ENCODE data around the gene ABCA13. TPM values are rescaled to one million over a fixed set of nuclear protein-coding genes. Genes with fewer than 3 reads are reported as not detected.

Gene ABCA13
- polyA plus RNA-seq, 1 donor (not counting 4 experiments of a cell fraction or from before 2014, with no cell fraction given), result 0.76 TPM

GRCh38 chr7:48658138-48658537 lies 486.9 kb downstream of the ABCA13 start:
- DNase-seq (ENCODE audit: low read depth, low spot score), result no peak
- Histone ChIP-seq H2AFZ (ENCODE audit: control insufficient read depth, low read length) (no peak overlapping the region), H3K79me2 (ENCODE audit: control insufficient read depth, insufficient read depth, low read length) (no peaks in the 10 kb centered on the region), H3K27me3 (ENCODE audit: control insufficient read depth, extremely low read depth, insufficient read depth, low read length) (no peaks in the 10 kb centered on the region), H3K4me2 (ENCODE audit: control insufficient read depth, extremely low read depth, insufficient read depth, low read depth, low read length) (no peak overlapping the region), H4K20me1 (ENCODE audit: control insufficient read depth, extremely low read depth, insufficient read depth, low read length) (no peaks in the 10 kb centered on the region), H3K9me1 (ENCODE audit: control insufficient read depth, extremely low read depth, insufficient read depth, low read length) (no peaks in the 10 kb centered on the region), H3K4me3 (ENCODE audit: control insufficient read depth in 2 of 3, extremely low read depth in 1 of 3, insufficient read depth in 2 of 3, low read depth in 1 of 3, low read length in 3 of 3) (no peak overlapping the region), H3K4me1 (ENCODE audit: control insufficient read depth, extremely low read depth, insufficient read depth, low read length) (no peaks in the 10 kb centered on the region), H3K36me3 (ENCODE audit: control insufficient read depth in 2 of 2, extremely low read depth in 1 of 2, insufficient read depth in 2 of 2, low read length in 2 of 2) (no peaks in the 10 kb centered on the region), H3K27ac (ENCODE audit: control insufficient read depth, insufficient read depth, low read length) (no peak overlapping the region), H3K9ac (ENCODE audit: control insufficient read depth, extremely low read depth, insufficient read depth, low read length) (no peak overlapping the region), H3K9me3 (ENCODE audit: control insufficient read depth, low read depth, low read length) (no peaks in the 10 kb centered on the region)
- dilution Hi-C loops (cut with MboI; ENCODE audit: extremely low pct_ligation_motif_present, low sequenced_read_pairs), result no loop called here
- no peak for FAIRE-seq
- TF ChIP-seq EZH2 (IDR thresholded peaks at IDR 0.05; ENCODE audit: low read length), result no peak
- TF ChIP-seq, protein P1, sequence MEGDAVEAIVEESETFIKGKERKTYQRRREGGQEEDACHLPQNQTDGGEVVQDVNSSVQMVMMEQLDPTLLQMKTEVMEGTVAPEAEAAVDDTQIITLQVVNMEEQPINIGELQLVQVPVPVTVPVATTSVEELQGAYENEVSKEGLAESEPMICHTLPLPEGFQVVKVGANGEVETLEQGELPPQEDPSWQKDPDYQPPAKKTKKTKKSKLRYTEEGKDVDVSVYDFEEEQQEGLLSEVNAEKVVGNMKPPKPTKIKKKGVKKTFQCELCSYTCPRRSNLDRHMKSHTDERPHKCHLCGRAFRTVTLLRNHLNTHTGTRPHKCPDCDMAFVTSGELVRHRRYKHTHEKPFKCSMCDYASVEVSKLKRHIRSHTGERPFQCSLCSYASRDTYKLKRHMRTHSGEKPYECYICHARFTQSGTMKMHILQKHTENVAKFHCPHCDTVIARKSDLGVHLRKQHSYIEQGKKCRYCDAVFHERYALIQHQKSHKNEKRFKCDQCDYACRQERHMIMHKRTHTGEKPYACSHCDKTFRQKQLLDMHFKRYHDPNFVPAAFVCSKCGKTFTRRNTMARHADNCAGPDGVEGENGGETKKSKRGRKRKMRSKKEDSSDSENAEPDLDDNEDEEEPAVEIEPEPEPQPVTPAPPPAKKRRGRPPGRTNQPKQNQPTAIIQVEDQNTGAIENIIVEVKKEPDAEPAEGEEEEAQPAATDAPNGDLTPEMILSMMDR (optimal IDR thresholded peaks at IDR 0.05 in 1 of 3, IDR thresholded peaks at IDR 0.05 in 1 of 3, conservative IDR thresholded peaks at IDR 0.05 in 1 of 3; ENCODE audit: extremely low read depth in 1 of 3, insufficient read depth in 2 of 3, low read length in 3 of 3), result no peak

- dilution Hi-C loops (cut with MboI; ENCODE audit: extremely low pct_ligation_motif_present, low sequenced_read_pairs), result no loop called here
- no peak for DNase-seq (ENCODE audit: low read depth, low spot score)
- H3K27ac ChIP-seq (ENCODE audit: control insufficient read depth, insufficient read depth, low read length), result no peak overlapping the region
- no peaks in the 10 kb centered on the region for H4K20me1 ChIP-seq (ENCODE audit: control insufficient read depth, extremely low read depth, insufficient read depth, low read length)
- no peaks in the 10 kb centered on the region for H3K36me3 ChIP-seq (ENCODE audit: control insufficient read depth in 2 of 2, extremely low read depth in 1 of 2, insufficient read depth in 2 of 2, low read length in 2 of 2)
- FAIRE-seq, result no peak
- TF ChIP-seq, protein P1 (optimal IDR thresholded peaks at IDR 0.05 in 1 of 3, IDR thresholded peaks at IDR 0.05 in 1 of 3, conservative IDR thresholded peaks at IDR 0.05 in 1 of 3; ENCODE audit: extremely low read depth in 1 of 3, insufficient read depth in 2 of 3, low read length in 3 of 3), result no peak
- TF ChIP-seq EZH2 (IDR thresholded peaks at IDR 0.05; ENCODE audit: low read length), result no peak
- no peaks in the 10 kb centered on the region for H3K27me3 ChIP-seq (ENCODE audit: control insufficient read depth, extremely low read depth, insufficient read depth, low read length)
- H2AFZ ChIP-seq (ENCODE audit: control insufficient read depth, low read length), result no peak overlapping the region
- H3K9me3 ChIP-seq (ENCODE audit: control insufficient read depth, low read depth, low read length), result no peaks in the 10 kb centered on the region
- H3K79me2 ChIP-seq (ENCODE audit: control insufficient read depth, insufficient read depth, low read length), result no peaks in the 10 kb centered on the region
- H3K4me1 ChIP-seq (ENCODE audit: control insufficient read depth, extremely low read depth, insufficient read depth, low read length), result no peaks in the 10 kb centered on the region
- H3K9me1 ChIP-seq (ENCODE audit: control insufficient read depth, extremely low read depth, insufficient read depth, low read length), result no peaks in the 10 kb centered on the region
- H3K4me3 ChIP-seq (ENCODE audit: control insufficient read depth in 2 of 3, extremely low read depth in 1 of 3, insufficient read depth in 2 of 3, low read depth in 1 of 3, low read length in 3 of 3), result no peak overlapping the region
- H3K9ac ChIP-seq (ENCODE audit: control insufficient read depth, extremely low read depth, insufficient read depth, low read length), result no peak overlapping the region
- no peak overlapping the region for H3K4me2 ChIP-seq (ENCODE audit: control insufficient read depth, extremely low read depth, insufficient read depth, low read depth, low read length)
Observed at GRCh38 chr7:48660306-48660870, 489.1 kb downstream of the ABCA13 start.
